A549 treated with Mapracorat at 1 μM for 4 hours (cell line): ENCODE results near the gene RABL3. TPM values are rescaled to one million over a fixed set of nuclear protein-coding genes. Genes with fewer than 3 reads are reported as not detected.

Experiments
- total RNA-seq: library from RNA; stranded (reverse); fragments of 200-300 nt; extraction: Qiagen RNA extraction; gene quantifications from 5 replicates; pipeline ENCODE4 v1.2.3, GENCODE V29; 2022

The RABL3 gene, protein sequence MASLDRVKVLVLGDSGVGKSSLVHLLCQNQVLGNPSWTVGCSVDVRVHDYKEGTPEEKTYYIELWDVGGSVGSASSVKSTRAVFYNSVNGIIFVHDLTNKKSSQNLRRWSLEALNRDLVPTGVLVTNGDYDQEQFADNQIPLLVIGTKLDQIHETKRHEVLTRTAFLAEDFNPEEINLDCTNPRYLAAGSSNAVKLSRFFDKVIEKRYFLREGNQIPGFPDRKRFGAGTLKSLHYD
- 12.4 to 20.0 TPM (median 14.9 TPM) in 5 replicates for total RNA-seq

DNA sequence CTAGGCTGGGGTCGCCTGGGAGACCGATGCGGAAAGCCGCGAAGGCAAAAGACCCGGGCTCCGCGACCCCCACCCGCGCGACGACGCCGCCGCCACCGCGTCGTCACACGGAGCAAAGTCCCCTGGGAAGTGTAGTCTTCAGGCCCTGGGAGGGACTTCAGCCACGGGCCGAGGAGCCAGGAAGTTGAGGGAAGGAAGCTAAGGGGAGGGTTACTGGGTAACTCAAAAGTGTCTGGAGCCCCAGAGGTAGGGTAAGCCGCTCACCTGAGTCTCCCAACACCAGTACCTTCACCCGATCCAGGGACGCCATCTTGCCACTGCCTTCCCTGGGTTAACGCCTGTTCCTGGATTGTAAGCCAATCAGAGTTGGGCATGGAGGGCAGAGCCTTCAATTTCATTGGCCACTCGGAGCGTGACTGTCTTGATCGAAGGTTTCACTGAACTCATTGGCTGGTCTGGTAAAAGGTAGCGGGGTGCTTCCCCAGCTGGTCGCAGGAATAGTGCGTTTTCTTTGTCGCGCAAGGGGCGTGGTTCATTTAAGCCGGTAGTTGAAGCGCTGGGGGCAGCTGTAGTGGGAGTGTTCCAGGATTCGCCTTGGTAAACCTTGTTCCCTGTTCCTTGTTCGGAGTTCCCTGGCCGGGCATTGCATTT is at the start of gene RABL3, which contains the start of gene GTF2E1:
Gene RABL3 (minus strand): TSS at position 319 of the 651 bp plus-strand sequence. CDS start 9 bp downstream, at position 310.
Gene GTF2E1 (plus strand): TSS at position 547 of the 651 bp plus-strand sequence. CDS start 7,809 bp downstream, outside the sequence.

DNA sequence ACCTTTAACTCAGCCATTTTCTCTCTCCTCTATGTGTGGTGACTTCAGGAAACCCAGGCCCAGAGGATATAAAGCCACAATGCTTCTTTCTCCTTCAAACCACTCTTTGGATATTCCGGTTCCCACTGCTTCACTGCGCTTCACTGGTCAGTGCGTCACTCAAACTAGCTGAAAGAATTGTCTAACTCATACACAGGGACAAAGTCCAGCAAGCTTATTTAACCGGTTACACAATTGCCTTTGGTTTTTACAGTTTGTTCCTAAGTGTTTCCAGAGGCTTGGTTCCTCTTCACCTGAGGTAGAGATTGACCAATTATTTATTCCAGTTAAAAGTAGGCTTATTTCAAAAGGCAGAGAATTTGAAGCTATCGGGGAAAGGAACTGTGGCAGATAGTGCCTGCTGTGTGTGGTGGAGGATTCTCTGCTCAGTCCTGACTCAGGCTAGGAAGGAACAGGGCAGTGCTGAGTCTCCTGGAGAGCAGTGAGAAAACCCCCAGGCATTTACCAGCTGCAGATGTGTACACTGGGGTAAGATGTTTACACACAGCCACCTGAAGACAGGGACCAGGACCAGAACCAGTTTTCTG is 60.1 kb downstream of the RABL3 start, which contains the start of gene HGD:
Gene HGD (minus strand): TSS at position 145 of the 587 bp plus-strand sequence. CDS start 128 bp downstream, at position 17.

Other genes starting within 250 kb of the RABL3 start
- gene NDUFB4, start 146.2 kb downstream of the RABL3 start, total RNA-seq = 208 to 267 TPM (median 223 TPM) in 5 replicates
- 15.0 to 22.1 TPM (median 16.0 TPM) in 5 replicates for gene HGD, start 60.3 kb downstream of the RABL3 start, total RNA-seq
- gene GTF2E1, start 228 bp upstream of the RABL3 start, total RNA-seq = 10.7 to 17.2 TPM (median 15.2 TPM) in 5 replicates
- not detected in 5 replicates for gene STXBP5L, start 165.7 kb upstream of the RABL3 start, total RNA-seq